Measurements from ENCODE around the gene CNDP2. TPM values are rescaled to one million over a fixed set of nuclear protein-coding genes. Genes with fewer than 3 reads are reported as not detected.

CNDP2 gene
- total RNA-seq, 1 experiment from 2014 or later: 57.6 TPM

DNA sequence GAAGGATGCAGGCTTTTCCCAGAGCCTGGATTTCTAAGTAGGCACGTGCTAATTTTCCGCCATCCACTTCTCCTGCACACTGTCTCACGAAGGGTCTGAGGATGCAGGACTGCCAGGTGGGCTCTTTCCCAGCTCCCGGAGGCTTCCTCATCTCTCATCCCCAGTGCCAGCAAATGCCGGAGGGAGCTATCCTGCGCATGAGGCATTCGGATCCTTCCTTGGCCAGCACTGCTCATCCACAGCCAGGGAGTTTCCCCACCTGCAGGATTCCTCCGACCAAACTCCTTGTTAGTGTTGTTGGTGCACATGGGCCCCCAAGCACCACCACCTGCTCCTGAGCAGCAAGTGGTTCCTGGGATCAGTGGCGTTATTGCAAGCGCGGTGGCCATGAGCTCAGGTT, 43.1 kb downstream of the CNDP2 start:
- ATAC-seq (no peak), DNase-seq (no peak)
- Histone ChIP-seq H3K36me3 (ENCODE audit: low read depth, low read length) (no peaks in the 10 kb centered on the region), H3K9me2 (replicated peaks; ENCODE audit: low read length) (no peaks in the 10 kb centered on the region), H4K20me1 (ENCODE audit: low read length) (no peaks in the 10 kb centered on the region), H3K27ac (ENCODE audit: low read length) (no peak overlapping the region), H3K4me3 (ENCODE audit: low read length) (no peak overlapping the region), H2AFZ (ENCODE audit: low read length) (no peak overlapping the region), H3K4me2 (ENCODE audit: low read length) (no peak overlapping the region), H3F3A (ENCODE audit: low read length, unreplicated experiment) (no peaks in the 10 kb centered on the region), H3K9me3 (ENCODE audit: low read length) (no peaks in the 10 kb centered on the region), H3K79me2 (ENCODE audit: low read length) (no peaks in the 10 kb centered on the region), H3K9ac (ENCODE audit: low read length) (no peak overlapping the region), H3K27me3 (ENCODE audit: low read length) (peaks cover 11% of the 10 kb centered on the region), H3K4me1 (ENCODE audit: insufficient read depth, low read length) (no peaks in the 10 kb centered on the region; the same call in 1 of the 2 replicates)
- ChIA-PET CTCF (no interaction called here), POLR2A (ENCODE audit: unreplicated experiment) (no interaction called here)
- intact Hi-C loops (cut with micrococcal nuclease): no loop called here
- TF ChIP-seq, protein P1, sequence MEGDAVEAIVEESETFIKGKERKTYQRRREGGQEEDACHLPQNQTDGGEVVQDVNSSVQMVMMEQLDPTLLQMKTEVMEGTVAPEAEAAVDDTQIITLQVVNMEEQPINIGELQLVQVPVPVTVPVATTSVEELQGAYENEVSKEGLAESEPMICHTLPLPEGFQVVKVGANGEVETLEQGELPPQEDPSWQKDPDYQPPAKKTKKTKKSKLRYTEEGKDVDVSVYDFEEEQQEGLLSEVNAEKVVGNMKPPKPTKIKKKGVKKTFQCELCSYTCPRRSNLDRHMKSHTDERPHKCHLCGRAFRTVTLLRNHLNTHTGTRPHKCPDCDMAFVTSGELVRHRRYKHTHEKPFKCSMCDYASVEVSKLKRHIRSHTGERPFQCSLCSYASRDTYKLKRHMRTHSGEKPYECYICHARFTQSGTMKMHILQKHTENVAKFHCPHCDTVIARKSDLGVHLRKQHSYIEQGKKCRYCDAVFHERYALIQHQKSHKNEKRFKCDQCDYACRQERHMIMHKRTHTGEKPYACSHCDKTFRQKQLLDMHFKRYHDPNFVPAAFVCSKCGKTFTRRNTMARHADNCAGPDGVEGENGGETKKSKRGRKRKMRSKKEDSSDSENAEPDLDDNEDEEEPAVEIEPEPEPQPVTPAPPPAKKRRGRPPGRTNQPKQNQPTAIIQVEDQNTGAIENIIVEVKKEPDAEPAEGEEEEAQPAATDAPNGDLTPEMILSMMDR (conservative IDR thresholded peaks at IDR 0.05; ENCODE audit: low read depth, low read length): no peak
- no peak for TF ChIP-seq EZH2phosphoT487 (IDR thresholded peaks at IDR 0.05; ENCODE audit: borderline replicate concordance, low read length)
- no peak for TF ChIP-seq EZH2 (IDR thresholded peaks at IDR 0.05; ENCODE audit: low read length, unreplicated experiment)
- no TSS peak for BruUV-seq (replicated peaks)

DNA sequence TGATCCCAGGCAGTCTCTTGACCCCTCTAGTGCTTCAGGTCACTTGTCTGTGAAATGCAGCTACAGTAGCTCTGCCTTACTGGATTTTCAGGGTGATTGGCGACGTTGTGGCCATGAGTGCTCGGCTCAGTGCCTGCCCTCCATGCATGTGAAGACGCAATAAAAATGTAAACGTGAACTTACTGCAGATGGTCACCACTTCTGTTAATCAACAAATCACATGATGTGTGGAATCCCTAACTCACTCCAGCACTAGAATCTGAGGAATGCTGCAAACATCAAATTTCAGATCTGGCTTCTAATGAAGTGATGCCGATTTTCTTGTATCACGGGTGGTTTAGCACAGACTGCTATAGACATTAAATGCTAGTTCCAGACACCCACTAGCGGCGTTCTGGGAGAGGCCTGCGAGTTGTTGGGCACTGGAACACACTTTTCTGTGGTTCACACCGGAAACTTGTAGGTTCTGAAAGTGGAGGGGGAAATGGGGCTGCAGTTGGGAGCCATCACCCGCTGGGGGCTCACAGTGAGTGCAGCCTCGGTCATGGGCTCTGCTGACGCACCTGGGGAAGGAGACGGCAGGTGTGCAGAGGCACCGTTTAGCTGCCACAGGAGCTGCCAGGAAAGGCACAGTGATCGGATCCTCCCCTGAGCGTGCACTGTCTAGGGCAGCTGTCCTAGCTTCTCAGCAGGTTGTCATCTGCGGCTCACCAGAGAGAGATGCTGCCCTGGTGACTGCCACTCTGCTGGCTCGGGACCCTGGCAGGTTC, 44.7 kb downstream of the CNDP2 start:
- no peaks in the 10 kb centered on the region for H4K20me1 ChIP-seq (ENCODE audit: low read length)
- TF ChIP-seq EZH2 (IDR thresholded peaks at IDR 0.05; ENCODE audit: low read length, unreplicated experiment): no peak
- TF ChIP-seq, protein P1 (conservative IDR thresholded peaks at IDR 0.05; ENCODE audit: low read depth, low read length): no peak
- no peak for TF ChIP-seq EZH2phosphoT487 (IDR thresholded peaks at IDR 0.05; ENCODE audit: borderline replicate concordance, low read length)
- POLR2A ChIA-PET (ENCODE audit: unreplicated experiment): no interaction called here
- no peak overlapping the region for H3K9ac ChIP-seq (ENCODE audit: low read length)
- CTCF ChIA-PET: no interaction called here
- H3K9me2 ChIP-seq (replicated peaks; ENCODE audit: low read length): no peaks in the 10 kb centered on the region
- no peaks in the 10 kb centered on the region for H3K27me3 ChIP-seq (ENCODE audit: low read length)
- H3K4me1 ChIP-seq (ENCODE audit: insufficient read depth, low read length): no peaks in the 10 kb centered on the region; the same call in 1 of the 2 replicates
- H3K4me3 ChIP-seq (ENCODE audit: low read length): no peak overlapping the region
- no peak overlapping the region for H3K4me2 ChIP-seq (ENCODE audit: low read length)
- intact Hi-C loops (cut with micrococcal nuclease): no loop called here
- DNase-seq (no peak), ATAC-seq (no peak)
- H3K27ac ChIP-seq (ENCODE audit: low read length): no peak overlapping the region
- no TSS peak for BruUV-seq (replicated peaks)
- H3K36me3 ChIP-seq (ENCODE audit: low read depth, low read length): no peaks in the 10 kb centered on the region
- H3K79me2 ChIP-seq (ENCODE audit: low read length): no peaks in the 10 kb centered on the region
- no peaks in the 10 kb centered on the region for H3F3A ChIP-seq (ENCODE audit: low read length, unreplicated experiment)
- no peaks in the 10 kb centered on the region for H3K9me3 ChIP-seq (ENCODE audit: low read length)
- no peak overlapping the region for H2AFZ ChIP-seq (ENCODE audit: low read length)
